Keratinocyte (primary cell): ENCODE data around the gene ARHGEF28.

Experiments
- EZH2 ChIP-seq: IDR thresholded peaks from one replicate; pipeline ENCODE4 v1.6.1; 2012; ENCODE audit warnings: inconsistent platforms, mild to moderate bottlenecking, low read length, moderate library complexity
- TF ChIP-seq, protein P1 (sequence below), 3 experiments: IDR thresholded peaks in 1 of 3; conservative IDR thresholded peaks in 1 of 3; optimal IDR thresholded peaks in 1 of 3; 2 replicates in 2 of 3; 3 replicates in 1 of 3; pipeline versions ENCODE3 to v1.5.1; 2011; ENCODE audit warnings: low read length in 3 of 3, mild to moderate bottlenecking in 3 of 3, moderate library complexity in 2 of 3, control low read depth in 1 of 3, inconsistent platforms in 1 of 3; ENCODE audit not compliant: insufficient read depth in 2 of 3; ENCODE audit errors: extremely low read depth in 1 of 3

- TF ChIP-seq, protein P1, sequence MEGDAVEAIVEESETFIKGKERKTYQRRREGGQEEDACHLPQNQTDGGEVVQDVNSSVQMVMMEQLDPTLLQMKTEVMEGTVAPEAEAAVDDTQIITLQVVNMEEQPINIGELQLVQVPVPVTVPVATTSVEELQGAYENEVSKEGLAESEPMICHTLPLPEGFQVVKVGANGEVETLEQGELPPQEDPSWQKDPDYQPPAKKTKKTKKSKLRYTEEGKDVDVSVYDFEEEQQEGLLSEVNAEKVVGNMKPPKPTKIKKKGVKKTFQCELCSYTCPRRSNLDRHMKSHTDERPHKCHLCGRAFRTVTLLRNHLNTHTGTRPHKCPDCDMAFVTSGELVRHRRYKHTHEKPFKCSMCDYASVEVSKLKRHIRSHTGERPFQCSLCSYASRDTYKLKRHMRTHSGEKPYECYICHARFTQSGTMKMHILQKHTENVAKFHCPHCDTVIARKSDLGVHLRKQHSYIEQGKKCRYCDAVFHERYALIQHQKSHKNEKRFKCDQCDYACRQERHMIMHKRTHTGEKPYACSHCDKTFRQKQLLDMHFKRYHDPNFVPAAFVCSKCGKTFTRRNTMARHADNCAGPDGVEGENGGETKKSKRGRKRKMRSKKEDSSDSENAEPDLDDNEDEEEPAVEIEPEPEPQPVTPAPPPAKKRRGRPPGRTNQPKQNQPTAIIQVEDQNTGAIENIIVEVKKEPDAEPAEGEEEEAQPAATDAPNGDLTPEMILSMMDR (optimal IDR thresholded peaks at IDR 0.05 in 1 of 3, IDR thresholded peaks at IDR 0.05 in 1 of 3, conservative IDR thresholded peaks at IDR 0.05 in 1 of 3; ENCODE audit: extremely low read depth in 1 of 3, insufficient read depth in 2 of 3, low read length in 3 of 3) = no peak
- no peak for TF ChIP-seq EZH2
Measured at GRCh38 chr5:73705364-73705763, 79.4 kb downstream of the ARHGEF28 start.
